ENCODE data around the gene IPO4. TPM values are rescaled to one million over a fixed set of nuclear protein-coding genes. Genes with fewer than 3 reads are reported as not detected.
"Not testable (repeated sequence)": the region's sequence is repeated elsewhere in the genome, so short reads cannot be mapped to it uniquely, and the experiment has no call there.

IPO4 gene
- total and polyA plus RNA-seq, 2 experiments from 2014 or later = 32.0 to 34.5 TPM

DNA sequence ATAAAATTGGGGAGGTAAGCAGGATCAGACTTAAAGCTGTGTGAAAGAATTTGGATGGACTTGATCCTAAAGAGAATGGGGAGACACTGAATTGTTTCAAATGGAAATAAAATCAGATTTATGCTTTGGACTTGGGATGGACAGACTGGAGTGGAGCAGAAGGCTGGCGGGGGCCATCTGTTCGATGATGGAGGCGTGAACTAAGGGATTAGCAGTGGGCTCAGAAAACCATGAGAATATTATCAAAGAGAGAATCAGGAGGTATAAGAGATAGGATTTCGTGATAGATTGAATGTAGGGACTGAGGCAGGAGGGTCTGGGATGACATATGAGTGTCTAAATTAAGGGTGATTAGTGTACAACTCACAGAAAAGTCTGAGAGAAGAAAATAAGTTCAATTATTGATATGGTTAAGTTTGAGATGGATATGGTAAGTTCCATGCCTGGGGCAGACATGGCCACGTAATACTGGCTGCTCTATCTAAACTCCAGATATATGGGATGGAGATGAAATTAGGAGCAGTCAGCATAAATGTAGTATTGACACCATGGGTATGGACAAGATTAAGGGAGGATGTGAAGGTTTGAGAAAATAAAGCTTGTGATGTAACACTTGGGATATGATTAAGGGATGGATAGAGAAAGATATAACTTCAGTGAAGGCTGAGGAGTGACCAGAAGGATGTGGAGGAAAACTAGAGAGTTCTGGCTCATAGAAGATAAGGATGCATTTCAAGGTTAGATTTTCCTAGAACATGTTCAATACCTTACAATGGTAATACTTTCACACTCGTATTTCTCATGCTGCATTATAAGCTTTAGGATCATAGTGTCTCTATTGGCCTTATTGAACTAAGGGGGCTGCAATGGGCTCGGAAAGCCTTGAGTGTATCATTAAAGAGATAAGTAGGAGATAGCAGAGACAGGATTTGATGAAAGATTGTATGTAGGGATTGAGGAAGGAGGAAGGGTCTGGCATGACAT, 15.8 kb upstream of the IPO4 start:
- Histone ChIP-seq H3K36me3 (peaks cover 3% of the 10 kb centered on the region), H3K27me3 (no peaks in the 10 kb centered on the region), H3K4me3 (no peak overlapping the region), H3K9me3 (ENCODE audit: low read depth) (no peaks in the 10 kb centered on the region), H3K4me1 (ENCODE audit: low read depth) (no peaks in the 10 kb centered on the region), H3K27ac (no peak overlapping the region)
- TF ChIP-seq, protein P1, sequence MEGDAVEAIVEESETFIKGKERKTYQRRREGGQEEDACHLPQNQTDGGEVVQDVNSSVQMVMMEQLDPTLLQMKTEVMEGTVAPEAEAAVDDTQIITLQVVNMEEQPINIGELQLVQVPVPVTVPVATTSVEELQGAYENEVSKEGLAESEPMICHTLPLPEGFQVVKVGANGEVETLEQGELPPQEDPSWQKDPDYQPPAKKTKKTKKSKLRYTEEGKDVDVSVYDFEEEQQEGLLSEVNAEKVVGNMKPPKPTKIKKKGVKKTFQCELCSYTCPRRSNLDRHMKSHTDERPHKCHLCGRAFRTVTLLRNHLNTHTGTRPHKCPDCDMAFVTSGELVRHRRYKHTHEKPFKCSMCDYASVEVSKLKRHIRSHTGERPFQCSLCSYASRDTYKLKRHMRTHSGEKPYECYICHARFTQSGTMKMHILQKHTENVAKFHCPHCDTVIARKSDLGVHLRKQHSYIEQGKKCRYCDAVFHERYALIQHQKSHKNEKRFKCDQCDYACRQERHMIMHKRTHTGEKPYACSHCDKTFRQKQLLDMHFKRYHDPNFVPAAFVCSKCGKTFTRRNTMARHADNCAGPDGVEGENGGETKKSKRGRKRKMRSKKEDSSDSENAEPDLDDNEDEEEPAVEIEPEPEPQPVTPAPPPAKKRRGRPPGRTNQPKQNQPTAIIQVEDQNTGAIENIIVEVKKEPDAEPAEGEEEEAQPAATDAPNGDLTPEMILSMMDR (IDR thresholded peaks at IDR 0.05; ENCODE audit: low read depth, low read length) = no peak
- no peak for DNase-seq (ENCODE audit: low read depth in 1 of 2, low spot score in 1 of 2)

DNA sequence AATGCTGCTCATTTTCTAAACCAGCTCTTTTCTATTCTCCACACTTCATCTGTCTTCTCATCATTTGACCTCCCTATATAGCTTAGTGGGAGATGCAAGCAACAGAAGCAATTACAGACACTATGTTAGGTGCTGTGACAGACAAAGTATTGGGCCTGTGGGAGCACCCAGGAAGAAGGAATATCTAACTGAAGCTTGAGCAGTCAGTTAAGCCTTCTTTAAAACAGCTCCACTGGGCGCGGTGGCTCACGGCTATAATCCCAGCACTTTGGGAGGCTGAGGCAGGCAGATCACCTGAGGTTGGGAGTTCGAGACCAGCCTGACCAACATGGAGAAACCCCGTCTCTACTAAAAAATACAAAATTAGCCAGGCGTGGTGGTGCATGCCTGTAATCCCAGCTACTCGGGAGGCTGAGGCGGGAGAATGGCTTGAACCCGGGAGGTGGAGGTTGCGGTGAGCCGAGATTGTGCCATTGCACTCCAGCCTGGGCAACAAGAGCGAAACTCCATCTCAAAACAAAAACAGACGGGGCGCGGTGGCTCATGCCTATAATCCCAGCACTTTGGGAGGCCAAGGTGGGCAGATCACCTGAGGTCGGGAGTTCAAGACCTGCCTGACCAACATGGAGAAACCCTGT, 14.8 kb upstream of the IPO4 start:
- not testable (repeated sequence) for DNase-seq (ENCODE audit: low read depth in 1 of 2, low spot score in 1 of 2); H3K36me3 ChIP-seq; H3K27ac ChIP-seq; H3K27me3 ChIP-seq; H3K4me3 ChIP-seq; H3K4me1 ChIP-seq (ENCODE audit: low read depth); H3K9me3 ChIP-seq (ENCODE audit: low read depth)

DNA sequence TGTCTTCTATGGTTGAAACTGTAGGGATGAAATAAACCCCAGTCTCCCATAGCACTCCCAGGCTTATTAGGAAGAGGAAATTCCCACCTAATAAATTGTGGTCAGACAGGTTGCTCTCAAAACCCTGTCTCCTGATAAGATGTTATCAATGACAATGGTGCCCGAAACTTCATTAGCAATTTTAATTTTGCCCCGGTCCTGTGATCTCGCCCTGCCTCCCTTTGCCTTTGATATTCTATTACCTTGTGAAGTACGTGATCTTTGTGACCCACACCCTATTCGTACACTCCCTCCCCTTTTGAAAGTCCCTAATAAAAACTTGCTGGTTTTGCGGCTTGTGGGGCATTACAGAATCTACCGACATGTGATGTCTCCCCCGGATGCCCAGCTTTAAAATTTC, 13.9 kb upstream of the IPO4 start:
- not testable (repeated sequence) for H3K4me1 ChIP-seq (ENCODE audit: low read depth); H3K27ac ChIP-seq; H3K9me3 ChIP-seq (ENCODE audit: low read depth); H3K36me3 ChIP-seq; DNase-seq (ENCODE audit: low read depth in 1 of 2, low spot score in 1 of 2); H3K4me3 ChIP-seq; H3K27me3 ChIP-seq

DNA sequence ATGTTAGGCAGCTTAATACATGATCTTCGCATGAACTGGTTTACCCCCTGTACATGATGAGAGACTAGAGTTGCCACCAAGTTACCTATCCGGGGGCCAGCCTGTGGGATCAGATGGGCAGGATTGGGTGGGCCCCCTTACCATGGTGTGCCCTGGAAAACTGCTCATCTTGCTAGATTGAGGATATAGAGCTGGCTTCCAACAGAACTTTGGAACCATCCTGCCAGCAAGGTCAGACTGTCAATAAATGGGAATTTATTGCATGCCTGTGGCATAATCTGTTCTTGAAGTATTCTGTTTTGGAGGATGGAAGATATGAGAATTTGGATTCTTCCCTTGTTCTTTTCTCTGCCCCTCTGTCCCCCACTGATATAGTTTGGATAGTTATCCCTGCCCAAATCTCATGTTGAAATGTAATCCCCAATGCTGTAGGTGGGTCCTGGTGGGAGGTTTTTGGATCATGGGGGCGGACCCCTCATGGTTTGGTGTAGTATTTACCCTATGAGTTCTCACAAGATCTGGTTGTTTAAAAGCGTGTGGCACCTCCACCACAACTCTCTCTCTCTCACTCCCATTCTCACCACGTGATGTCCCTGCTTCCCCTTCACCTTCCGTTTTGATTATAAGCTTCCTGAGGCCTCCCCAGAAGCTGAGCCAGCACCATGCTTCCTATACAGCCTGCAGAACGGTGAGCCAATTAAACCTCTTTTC, 10.4 kb upstream of the IPO4 start:
- Histone ChIP-seq H3K9me3 (ENCODE audit: low read depth) (no peaks in the 10 kb centered on the region), H3K4me3 (no peak overlapping the region), H3K36me3 (no peaks in the 10 kb centered on the region), H3K4me1 (ENCODE audit: low read depth) (peaks cover 4% of the 10 kb centered on the region), H3K27ac (no peak overlapping the region), H3K27me3 (no peaks in the 10 kb centered on the region)
- no peak for DNase-seq (ENCODE audit: low read depth in 1 of 2, low spot score in 1 of 2)
- TF ChIP-seq, protein P1 (IDR thresholded peaks at IDR 0.05; ENCODE audit: low read depth, low read length) = no peak

DNA sequence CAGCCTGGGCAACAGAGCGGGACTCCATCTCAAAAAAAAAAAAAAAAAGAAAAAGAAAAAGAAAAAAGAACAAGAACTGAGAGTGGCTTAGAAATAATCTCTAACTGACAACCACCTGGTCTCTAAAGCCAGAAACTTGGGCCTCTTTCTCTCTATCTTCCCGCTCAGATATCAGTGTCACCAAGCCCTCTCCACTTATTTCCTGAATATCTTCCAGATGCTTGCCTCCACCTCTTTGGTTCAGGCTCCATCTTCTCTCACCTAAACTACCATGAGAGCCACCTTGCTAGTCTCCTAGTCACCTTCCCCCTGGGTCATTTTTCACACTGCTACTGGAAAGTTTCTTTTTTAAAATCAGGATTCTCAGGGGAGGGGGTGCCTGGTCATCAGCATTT, 8.4 kb upstream of the IPO4 start:
- TF ChIP-seq, protein P1 (IDR thresholded peaks at IDR 0.05; ENCODE audit: low read depth, low read length) = no peak
- H3K4me3 ChIP-seq = no peak overlapping the region
- no peak for DNase-seq (ENCODE audit: low read depth in 1 of 2, low spot score in 1 of 2)
- H3K4me1 ChIP-seq (ENCODE audit: low read depth) = peaks cover 4% of the 10 kb centered on the region
- no peaks in the 10 kb centered on the region for H3K9me3 ChIP-seq (ENCODE audit: low read depth)
- H3K36me3 ChIP-seq = peaks cover 6% of the 10 kb centered on the region
- peak overlapping the region; percentile 98 for H3K27ac ChIP-seq
- no peaks in the 10 kb centered on the region for H3K27me3 ChIP-seq
